ENCODE data around the gene NXN.

DNA sequence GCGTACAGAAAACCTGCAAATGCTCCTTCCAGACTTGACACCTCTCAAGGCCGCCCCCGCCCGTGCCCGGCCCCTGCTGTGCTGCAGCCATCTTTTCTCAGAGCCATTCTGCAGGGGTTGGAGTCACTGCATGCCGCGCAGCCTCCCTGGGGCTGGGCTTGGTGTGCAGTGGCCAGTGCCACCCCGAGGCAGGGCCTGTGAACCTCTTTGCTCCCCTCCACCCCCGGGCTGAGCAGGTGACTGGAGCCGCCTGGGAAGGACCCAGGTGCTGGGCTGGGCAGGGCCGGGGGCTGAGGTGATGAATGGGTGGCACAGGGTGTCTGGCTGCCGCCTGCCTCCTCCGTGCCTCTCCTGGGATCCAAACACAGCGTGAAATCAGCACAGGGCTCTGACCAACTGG is 177.1 kb downstream of the NXN start:
- no peak for TF ChIP-seq POLR2AphosphoS5 (IDR thresholded peaks at IDR 0.05; ENCODE audit: low read depth, low read length)
- no peak for TF ChIP-seq POLR2A (IDR thresholded peaks at IDR 0.05; ENCODE audit: low read depth, low read length)
- no peak for TF ChIP-seq TAF1 (IDR thresholded peaks at IDR 0.05; ENCODE audit: borderline replicate concordance, low read depth, low read length)
